ENCODE results near the gene USP14.

DNA sequence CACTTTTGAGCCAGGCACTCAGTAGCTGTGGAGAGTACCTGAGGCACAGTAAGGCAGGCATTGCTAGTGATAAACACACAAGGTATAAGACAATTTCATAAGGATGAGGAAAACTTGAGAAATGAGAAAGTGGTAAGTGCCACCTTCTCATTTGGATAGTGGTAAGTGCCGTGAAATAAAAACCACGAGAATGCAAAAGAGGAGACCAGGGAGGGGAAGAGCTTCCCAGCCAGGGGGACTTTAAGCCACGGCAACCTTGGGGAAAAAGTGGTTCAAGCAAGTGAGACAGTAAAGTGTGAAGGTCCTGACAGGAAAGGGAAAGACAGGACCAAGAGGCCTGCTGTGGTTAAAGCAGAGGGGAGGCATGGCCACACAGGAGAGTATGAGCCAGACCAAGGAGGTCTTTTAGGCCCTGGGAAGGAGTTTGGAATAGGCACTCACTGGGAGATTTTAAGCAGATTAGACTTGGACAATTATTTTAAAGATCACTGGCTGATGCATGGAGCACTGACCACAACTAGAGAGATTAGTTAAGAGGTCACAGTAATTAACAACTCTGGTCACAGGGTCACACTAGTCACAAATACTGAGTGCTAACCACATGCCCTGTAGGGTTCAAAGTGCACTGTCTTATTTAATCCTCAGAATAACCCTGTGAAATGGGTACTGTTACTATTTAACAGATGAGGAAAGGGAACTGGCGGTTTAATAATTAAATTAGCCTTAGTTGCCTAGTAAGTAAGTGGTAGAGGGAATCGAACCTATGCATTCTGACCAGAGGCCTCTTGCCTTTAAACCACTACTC is 59.4 kb downstream of the USP14 start:
- TF ChIP-seq CTCF (IDR thresholded peaks at IDR 0.05) (no peak), POLR2AphosphoS5 (IDR thresholded peaks at IDR 0.05) (no peak), POLR2A (IDR thresholded peaks at IDR 0.05; ENCODE audit: low read depth) (no peak), EP300 (IDR thresholded peaks at IDR 0.05) (no peak)

All from esophagus muscularis mucosa (tissue), 4 donors.